ENCODE results near the gene ANKRD13C. TPM values are rescaled to one million over a fixed set of nuclear protein-coding genes. Genes with fewer than 3 reads are reported as not detected.

The ANKRD13C gene, protein sequence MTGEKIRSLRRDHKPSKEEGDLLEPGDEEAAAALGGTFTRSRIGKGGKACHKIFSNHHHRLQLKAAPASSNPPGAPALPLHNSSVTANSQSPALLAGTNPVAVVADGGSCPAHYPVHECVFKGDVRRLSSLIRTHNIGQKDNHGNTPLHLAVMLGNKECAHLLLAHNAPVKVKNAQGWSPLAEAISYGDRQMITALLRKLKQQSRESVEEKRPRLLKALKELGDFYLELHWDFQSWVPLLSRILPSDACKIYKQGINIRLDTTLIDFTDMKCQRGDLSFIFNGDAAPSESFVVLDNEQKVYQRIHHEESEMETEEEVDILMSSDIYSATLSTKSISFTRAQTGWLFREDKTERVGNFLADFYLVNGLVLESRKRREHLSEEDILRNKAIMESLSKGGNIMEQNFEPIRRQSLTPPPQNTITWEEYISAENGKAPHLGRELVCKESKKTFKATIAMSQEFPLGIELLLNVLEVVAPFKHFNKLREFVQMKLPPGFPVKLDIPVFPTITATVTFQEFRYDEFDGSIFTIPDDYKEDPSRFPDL
- 10 to 100 TPM; 37.0 to 42.9 (median 38.1) TPM for total RNA-seq

DNA sequence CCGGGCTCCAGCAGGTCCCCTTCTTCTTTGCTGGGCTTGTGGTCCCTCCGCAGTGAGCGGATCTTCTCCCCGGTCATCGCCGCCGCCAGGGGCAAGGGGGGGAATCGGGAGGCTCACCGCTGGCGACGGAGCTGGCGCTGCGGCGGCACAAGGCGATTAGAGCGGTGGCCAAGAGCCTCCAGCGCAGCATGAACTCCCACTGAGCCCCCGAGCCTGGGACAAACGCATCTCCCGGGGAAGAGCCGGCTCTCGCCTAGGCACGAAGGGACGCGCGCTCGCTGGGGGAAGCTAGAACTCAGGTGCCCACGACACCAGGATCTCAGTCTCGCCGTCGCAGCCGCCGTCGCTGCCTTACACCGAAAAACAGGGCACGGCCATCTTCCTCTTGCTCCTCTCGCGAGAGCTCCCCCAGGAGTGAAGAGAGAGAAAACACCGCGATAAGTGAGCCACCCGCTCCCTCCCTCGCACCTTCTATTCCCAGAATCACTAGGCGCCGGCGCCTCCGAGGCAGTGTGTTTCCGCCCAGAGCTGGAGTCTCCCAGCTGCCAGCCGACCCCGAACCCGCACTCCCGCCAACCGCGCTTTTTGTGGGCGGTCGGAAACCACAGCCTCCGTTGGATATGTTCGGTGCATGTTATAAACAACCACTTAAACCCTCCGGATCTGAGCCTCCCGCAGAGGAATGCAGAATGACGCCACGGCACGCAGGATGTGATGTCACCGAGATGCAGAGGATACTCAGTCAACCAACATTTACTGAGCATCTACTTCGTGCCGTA is at the start of gene ANKRD13C:
TSS of gene ANKRD13C (minus strand) at position 391 of the 779 bp plus-strand sequence. CDS start at position 77, 314 bp downstream.
- 0% methylated on average over 50 to 51 of the region's 65 CpGs for WGBS, 2 donors
- Histone ChIP-seq H3K36me3 (no peaks in the 10 kb centered on the region), H3K27ac (peak within 1 kb of the TSS; percentile 84 to 95 (median 92)), H3K4me1 (peaks cover 0 to 51% (median 12%) of the 10 kb centered on the region in 4 donors), H3K9me3 (no peaks in the 10 kb centered on the region), H3K27me3 (no peaks in the 10 kb centered on the region), H3K4me3 (peak within 1 kb of the TSS; percentile 71 to 86 (median 78))
- peak; percentile 93 to 95 for DNase-seq (ENCODE audit: low spot score in 2 of 2)
- TF ChIP-seq EP300 (IDR thresholded peaks at IDR 0.05) (peak; percentile 11 to 96), POLR2A (IDR thresholded peaks at IDR 0.05) (peak; percentile 77 to 88)
- TF ChIP-seq, protein P1, sequence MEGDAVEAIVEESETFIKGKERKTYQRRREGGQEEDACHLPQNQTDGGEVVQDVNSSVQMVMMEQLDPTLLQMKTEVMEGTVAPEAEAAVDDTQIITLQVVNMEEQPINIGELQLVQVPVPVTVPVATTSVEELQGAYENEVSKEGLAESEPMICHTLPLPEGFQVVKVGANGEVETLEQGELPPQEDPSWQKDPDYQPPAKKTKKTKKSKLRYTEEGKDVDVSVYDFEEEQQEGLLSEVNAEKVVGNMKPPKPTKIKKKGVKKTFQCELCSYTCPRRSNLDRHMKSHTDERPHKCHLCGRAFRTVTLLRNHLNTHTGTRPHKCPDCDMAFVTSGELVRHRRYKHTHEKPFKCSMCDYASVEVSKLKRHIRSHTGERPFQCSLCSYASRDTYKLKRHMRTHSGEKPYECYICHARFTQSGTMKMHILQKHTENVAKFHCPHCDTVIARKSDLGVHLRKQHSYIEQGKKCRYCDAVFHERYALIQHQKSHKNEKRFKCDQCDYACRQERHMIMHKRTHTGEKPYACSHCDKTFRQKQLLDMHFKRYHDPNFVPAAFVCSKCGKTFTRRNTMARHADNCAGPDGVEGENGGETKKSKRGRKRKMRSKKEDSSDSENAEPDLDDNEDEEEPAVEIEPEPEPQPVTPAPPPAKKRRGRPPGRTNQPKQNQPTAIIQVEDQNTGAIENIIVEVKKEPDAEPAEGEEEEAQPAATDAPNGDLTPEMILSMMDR (IDR thresholded peaks at IDR 0.05), result peak in 1 of 5 experiments; percentile 19

DNA sequence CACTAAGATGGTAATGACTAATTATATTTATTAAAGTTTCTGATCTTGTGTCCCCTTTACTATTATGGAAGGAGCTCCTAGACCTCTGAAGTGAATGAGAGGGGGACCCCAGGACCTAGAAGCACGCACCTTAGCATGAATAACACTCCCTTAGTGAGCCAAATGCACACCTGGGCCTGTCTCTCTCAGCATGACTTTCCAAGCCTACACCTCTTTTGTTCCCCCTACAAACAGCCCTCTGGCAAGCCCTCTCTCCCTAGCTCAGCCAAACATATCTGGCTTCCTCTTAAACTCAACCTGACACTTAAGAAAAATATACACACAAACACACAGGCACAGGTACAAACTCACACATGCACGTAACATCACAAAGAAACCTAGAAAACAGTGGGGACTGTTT is 49.2 kb upstream of the ANKRD13C start:
- WGBS, 2 donors, result 80 to 84% methylated on average over 2 of the region's 2 CpGs
- Histone ChIP-seq H3K9me3 (no peaks in the 10 kb centered on the region), H3K4me3 (no peak overlapping the region), H3K36me3 (no peaks in the 10 kb centered on the region), H3K4me1 (no peaks in the 10 kb centered on the region), H3K27me3 (no peaks in the 10 kb centered on the region), H3K27ac (no peak overlapping the region)
- no peak for DNase-seq (ENCODE audit: low spot score in 2 of 2)
- TF ChIP-seq, protein P1 (IDR thresholded peaks at IDR 0.05), result no peak
- TF ChIP-seq EP300 (IDR thresholded peaks at IDR 0.05) (no peak), POLR2A (IDR thresholded peaks at IDR 0.05) (no peak)

DNA sequence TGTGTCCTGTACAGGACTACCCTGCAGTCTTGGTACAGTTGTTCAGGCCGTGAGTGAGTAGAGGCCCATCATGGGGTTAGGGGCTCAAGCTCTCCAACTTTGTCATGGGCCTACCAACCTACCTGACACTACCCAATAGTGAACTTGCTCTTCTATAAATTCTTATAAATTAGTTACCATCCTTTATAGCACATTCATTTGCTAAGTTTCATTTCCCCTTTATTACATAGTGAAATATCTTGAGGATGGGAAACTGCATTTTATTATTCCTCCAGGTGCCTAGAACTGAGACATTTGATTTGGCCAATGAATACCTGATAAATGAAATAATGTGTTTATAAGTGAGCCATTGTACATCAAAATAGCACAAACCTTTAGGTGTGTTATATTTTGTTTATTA is 47.5 kb upstream of the ANKRD13C start:
- no peak overlapping the region for H3K27ac ChIP-seq
- no peaks in the 10 kb centered on the region for H3K27me3 ChIP-seq
- no peaks in the 10 kb centered on the region for H3K36me3 ChIP-seq
- H3K4me3 ChIP-seq, result no peak overlapping the region
- 83 to 85% methylated on average over 1 of the region's 1 CpG for WGBS, 2 donors
- no peaks in the 10 kb centered on the region for H3K4me1 ChIP-seq
- TF ChIP-seq, protein P1 (IDR thresholded peaks at IDR 0.05), result no peak
- no peak for TF ChIP-seq POLR2A (IDR thresholded peaks at IDR 0.05)
- no peak for TF ChIP-seq EP300 (IDR thresholded peaks at IDR 0.05)
- no peaks in the 10 kb centered on the region for H3K9me3 ChIP-seq
- DNase-seq (ENCODE audit: low spot score in 2 of 2), result no peak

DNA sequence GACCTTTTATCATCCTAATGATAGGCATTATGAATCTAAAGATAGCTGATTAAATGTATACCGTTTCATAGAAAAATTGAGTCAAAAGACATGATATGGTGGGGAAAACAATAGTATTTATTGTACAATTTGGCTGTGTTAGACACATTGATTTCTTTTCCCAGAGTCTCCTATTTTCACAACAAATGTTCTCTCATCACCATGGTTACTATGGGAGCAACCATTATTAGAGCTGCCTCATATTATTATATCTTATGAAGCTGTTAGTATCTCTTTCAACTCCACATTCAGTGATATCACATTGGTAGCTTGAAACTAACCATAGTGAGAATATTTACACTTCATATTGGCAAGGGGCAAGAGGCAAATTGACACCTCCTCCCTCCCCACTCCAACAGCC is 45.8 kb upstream of the ANKRD13C start:
- no peak for TF ChIP-seq POLR2A (IDR thresholded peaks at IDR 0.05)
- TF ChIP-seq, protein P1 (IDR thresholded peaks at IDR 0.05), result no peak
- TF ChIP-seq EP300 (IDR thresholded peaks at IDR 0.05), result no peak

More for the DNA sequence above, 45.8 kb upstream of the ANKRD13C start:
- Histone ChIP-seq H3K4me3 (no peak overlapping the region), H3K27ac (no peak overlapping the region), H3K27me3 (no peaks in the 10 kb centered on the region), H3K9me3 (no peaks in the 10 kb centered on the region), H3K36me3 (no peaks in the 10 kb centered on the region), H3K4me1 (no peaks in the 10 kb centered on the region)
- DNase-seq (ENCODE audit: low spot score in 2 of 2), result no peak
- 60 to 65% methylated on average over 1 of the region's 1 CpG for whole genome bisulfite sequencing, 2 donors
